KMS-11 (cell line): ENCODE results near the gene TAGAP.
"Not testable (repeated sequence)": the region's sequence is repeated elsewhere in the genome, so short reads cannot be mapped to it uniquely, and the experiment has no call there.

Experiments
- H2AFZ ChIP-seq: fragments of 200-600 bp; sonication (generic); 2 replicates; pipeline ENCODE4 v1.6.1; 2016; ENCODE audit warnings: antibody characterized with exemption, mixed run types, low read depth
- H3K27ac ChIP-seq: fragments of 200-600 bp; sonication (generic); 2 replicates; pipeline ENCODE4 v1.6.1; 2016; ENCODE audit warnings: mild to moderate bottlenecking, mixed run types
- H3K27me3 ChIP-seq: fragments of 200-600 bp; sonication (generic); 2 replicates; pipeline ENCODE4 v1.6.1; 2017; ENCODE audit warnings: mild to moderate bottlenecking, low read depth, mixed run types, moderate library complexity; ENCODE audit not compliant: insufficient read depth
- H3K36me3 ChIP-seq: fragments of 200-600 bp; sonication (generic); 2 replicates; pipeline ENCODE4 v1.6.1; 2017; ENCODE audit warnings: mild to moderate bottlenecking, mixed run types; ENCODE audit not compliant: insufficient read depth
- H3K4me1 ChIP-seq: fragments of 200-600 bp; sonication (generic); 2 replicates; pipeline ENCODE4 v1.6.1; 2016; ENCODE audit warnings: mild to moderate bottlenecking, low read depth, mixed run types; ENCODE audit not compliant: poor library complexity, severe bottlenecking
- H3K4me2 ChIP-seq: fragments of 200-600 bp; sonication (generic); 2 replicates; pipeline ENCODE4 v1.7.0; 2016; ENCODE audit warnings: mild to moderate bottlenecking, mixed run types
- H3K4me3 ChIP-seq: fragments of 200-600 bp; sonication (generic); IDR thresholded peaks from 2 replicates; pipeline ENCODE4 v1.6.1; 2017; ENCODE audit warnings: low read depth, low read length, mixed read lengths; ENCODE audit not compliant: insufficient read depth
- H3K79me2 ChIP-seq: fragments of 200-600 bp; sonication (generic); 2 replicates; pipeline ENCODE4 v1.6.1; 2016; ENCODE audit warnings: low read depth, mixed run types; ENCODE audit not compliant: insufficient read depth
- H3K9ac ChIP-seq: fragments of 200-600 bp; sonication (generic); 2 replicates; pipeline ENCODE4 v1.6.1; 2016; ENCODE audit warnings: mild to moderate bottlenecking, mixed run types
- H4K20me1 ChIP-seq: fragments of 200-600 bp; sonication (generic); 2 replicates; pipeline ENCODE4 v1.6.1; 2016; ENCODE audit warnings: mild to moderate bottlenecking, mixed run types; ENCODE audit not compliant: insufficient read depth
- TF ChIP-seq, protein P1 (sequence below): fragments of 200-600 bp; sonication (generic); conservative IDR thresholded peaks from 2 replicates; pipeline ENCODE4 v1.6.1; 2017; ENCODE audit warnings: low read depth, mild to moderate bottlenecking, antibody characterized with exemption, low read length, moderate library complexity, mixed read lengths

TAGAP gene

DNA sequence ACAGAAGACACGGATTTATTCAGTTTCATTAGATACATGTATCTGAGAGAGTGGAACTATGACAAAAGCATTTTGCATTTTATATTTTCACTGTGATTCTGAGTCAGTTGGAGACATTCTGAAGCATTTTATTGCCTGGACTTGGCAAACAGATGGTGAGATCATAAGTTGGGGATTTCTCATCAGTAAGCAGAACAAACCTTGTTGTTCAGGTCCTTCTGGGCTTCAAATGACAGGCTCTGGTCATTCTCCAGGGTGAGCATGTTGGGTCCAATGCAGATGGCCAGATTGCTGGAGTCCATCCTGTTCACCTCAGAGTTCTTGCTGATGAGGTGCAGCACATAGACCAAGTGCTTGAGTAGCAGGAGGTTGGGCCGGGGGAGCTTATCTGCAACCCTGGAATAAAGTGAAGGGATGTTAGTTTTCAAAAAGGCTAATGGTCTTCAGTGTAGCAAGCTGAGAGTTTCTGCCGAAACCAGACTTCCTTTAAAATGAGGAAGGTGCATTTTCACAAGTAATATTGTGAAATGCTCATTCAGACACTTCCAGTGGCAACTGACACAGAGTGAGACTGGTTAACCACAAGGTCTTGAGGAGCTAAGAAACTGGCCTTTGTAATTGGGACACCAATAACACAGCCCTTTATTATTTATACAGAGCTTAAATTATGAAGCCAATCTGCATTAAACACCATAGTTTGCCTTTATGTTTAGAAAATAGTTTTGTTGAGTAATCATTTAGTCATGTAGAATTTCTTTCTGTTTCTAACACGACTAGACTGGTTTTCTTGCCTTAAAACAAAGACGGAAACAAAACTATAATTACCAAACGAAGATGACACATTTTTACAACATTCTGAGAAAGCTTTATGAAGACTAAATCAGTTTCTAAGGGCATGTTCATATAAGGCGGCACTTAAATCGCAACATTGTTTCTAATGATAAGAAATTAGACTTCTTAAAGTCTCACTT is 5.6 kb downstream of the TAGAP start:
- peak overlapping the region; percentile 81 for H3K4me2 ChIP-seq
- peak overlapping the region; percentile 90 for H3K27ac ChIP-seq
- peaks cover 62% of the 10 kb centered on the region for H3K4me1 ChIP-seq
- H4K20me1 ChIP-seq = no peaks in the 10 kb centered on the region
- no peak overlapping the region for H3K4me3 ChIP-seq
- H3K79me2 ChIP-seq = no peaks in the 10 kb centered on the region
- H3K36me3 ChIP-seq = no peaks in the 10 kb centered on the region
- H2AFZ ChIP-seq = peak overlapping the region; percentile 80
- TF ChIP-seq, protein P1, sequence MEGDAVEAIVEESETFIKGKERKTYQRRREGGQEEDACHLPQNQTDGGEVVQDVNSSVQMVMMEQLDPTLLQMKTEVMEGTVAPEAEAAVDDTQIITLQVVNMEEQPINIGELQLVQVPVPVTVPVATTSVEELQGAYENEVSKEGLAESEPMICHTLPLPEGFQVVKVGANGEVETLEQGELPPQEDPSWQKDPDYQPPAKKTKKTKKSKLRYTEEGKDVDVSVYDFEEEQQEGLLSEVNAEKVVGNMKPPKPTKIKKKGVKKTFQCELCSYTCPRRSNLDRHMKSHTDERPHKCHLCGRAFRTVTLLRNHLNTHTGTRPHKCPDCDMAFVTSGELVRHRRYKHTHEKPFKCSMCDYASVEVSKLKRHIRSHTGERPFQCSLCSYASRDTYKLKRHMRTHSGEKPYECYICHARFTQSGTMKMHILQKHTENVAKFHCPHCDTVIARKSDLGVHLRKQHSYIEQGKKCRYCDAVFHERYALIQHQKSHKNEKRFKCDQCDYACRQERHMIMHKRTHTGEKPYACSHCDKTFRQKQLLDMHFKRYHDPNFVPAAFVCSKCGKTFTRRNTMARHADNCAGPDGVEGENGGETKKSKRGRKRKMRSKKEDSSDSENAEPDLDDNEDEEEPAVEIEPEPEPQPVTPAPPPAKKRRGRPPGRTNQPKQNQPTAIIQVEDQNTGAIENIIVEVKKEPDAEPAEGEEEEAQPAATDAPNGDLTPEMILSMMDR = peak; percentile 28; the same call in 1 of the 2 replicates
- H3K9ac ChIP-seq = peak overlapping the region; percentile 62
- H3K27me3 ChIP-seq = no peaks in the 10 kb centered on the region

GRCh38 chr6:159038318-159038717 is 6.5 kb downstream of the TAGAP start:
- H3K4me3 ChIP-seq, H3K36me3 ChIP-seq, H4K20me1 ChIP-seq, H3K79me2 ChIP-seq, H3K27me3 ChIP-seq: not testable (repeated sequence)
- peaks cover 71% of the 10 kb centered on the region for H3K4me1 ChIP-seq
- H2AFZ ChIP-seq = peak overlapping the region; percentile 80
- peak overlapping the region; percentile 81 for H3K4me2 ChIP-seq
- peak overlapping the region; percentile 62 for H3K9ac ChIP-seq
- H3K27ac ChIP-seq = peak overlapping the region; percentile 90

- Histone ChIP-seq H3K27ac (peak overlapping the region; percentile 90), H3K79me2 (no peaks in the 10 kb centered on the region)
Measured at GRCh38 chr6:159037756-159038290, 7.0 kb downstream of the TAGAP start.

GRCh38 chr6:159036673-159037072 is 8.1 kb downstream of the TAGAP start:
- H3K4me2 ChIP-seq = no peak overlapping the region
- TF ChIP-seq, protein P1 = no peak
- H4K20me1 ChIP-seq = no peaks in the 10 kb centered on the region
- no peak overlapping the region for H3K9ac ChIP-seq
- H3K4me1 ChIP-seq = peaks cover 65% of the 10 kb centered on the region
- H3K36me3 ChIP-seq = no peaks in the 10 kb centered on the region
- no peak overlapping the region for H3K27ac ChIP-seq
- no peaks in the 10 kb centered on the region for H3K27me3 ChIP-seq
- no peaks in the 10 kb centered on the region for H3K79me2 ChIP-seq
- H2AFZ ChIP-seq = no peak overlapping the region
- no peak overlapping the region for H3K4me3 ChIP-seq

More at GRCh38 chr6:159037756-159038290, 7.0 kb downstream of the TAGAP start:
- peak overlapping the region; percentile 62; the same call in 1 of the 2 replicates for H3K9ac ChIP-seq
- H3K4me3 ChIP-seq = no peak overlapping the region
- peak overlapping the region; percentile 81 for H3K4me2 ChIP-seq
- no peaks in the 10 kb centered on the region for H4K20me1 ChIP-seq
- H3K27me3 ChIP-seq = no peaks in the 10 kb centered on the region
- TF ChIP-seq, protein P1 = no peak
- peak overlapping the region; percentile 80 for H2AFZ ChIP-seq
- H3K36me3 ChIP-seq = no peaks in the 10 kb centered on the region
- H3K4me1 ChIP-seq = peaks cover 74% of the 10 kb centered on the region

DNA sequence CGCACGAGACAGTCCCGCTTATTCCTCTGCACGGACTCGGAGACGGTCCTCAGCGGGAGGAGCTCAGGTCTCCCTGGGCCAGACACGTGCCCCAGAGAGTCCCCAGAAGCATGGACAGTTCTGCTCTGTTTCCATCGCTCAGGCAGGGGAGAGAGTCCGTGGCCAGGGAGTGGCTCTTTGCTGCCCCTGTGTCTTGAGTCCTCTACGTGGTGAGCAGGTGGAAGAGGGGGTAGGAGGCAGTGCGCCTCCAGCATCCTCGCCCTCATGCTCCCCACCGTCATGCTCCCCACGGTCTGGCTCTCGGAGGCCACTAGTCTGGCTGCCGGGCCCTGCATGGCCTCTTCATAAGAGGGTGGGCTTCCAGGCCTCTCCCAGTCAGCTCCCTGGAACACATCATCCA is 8.9 kb downstream of the TAGAP start:
- H3K4me2 ChIP-seq = no peak overlapping the region
- peaks cover 64% of the 10 kb centered on the region for H3K4me1 ChIP-seq

More for the DNA sequence above, 8.9 kb downstream of the TAGAP start:
- TF ChIP-seq, protein P1 = no peak
- H3K4me3 ChIP-seq = no peak overlapping the region
- H3K27ac ChIP-seq = no peak overlapping the region
- no peaks in the 10 kb centered on the region for H3K79me2 ChIP-seq
- no peak overlapping the region for H3K9ac ChIP-seq
- H2AFZ ChIP-seq = no peak overlapping the region
- no peaks in the 10 kb centered on the region for H3K36me3 ChIP-seq
- no peaks in the 10 kb centered on the region for H4K20me1 ChIP-seq
- H3K27me3 ChIP-seq = no peaks in the 10 kb centered on the region
